Fibroblast of mammary gland (primary cell): Measurements from ENCODE around the gene CEP164.
A peak's percentile ranks its signal among the peaks of the same experiment; 100 is the strongest.

ENCODE experiments used
- DNase-seq: peaks from one replicate; pipeline ENCODE4 v3.0.0-alpha.2; 2010; ENCODE audit warnings: low read depth
- H3K4me3 ChIP-seq: 2 replicates; pipeline ENCODE4 v1.5.1; 2011; ENCODE audit warnings: low read depth, mild to moderate bottlenecking, low read length, moderate library complexity; ENCODE audit not compliant: control insufficient read depth
- CTCF ChIP-seq: conservative IDR thresholded peaks from 2 replicates; pipeline ENCODE4 v1.5.1; 2011; ENCODE audit warnings: low read depth, low read length, inconsistent platforms; ENCODE audit not compliant: control insufficient read depth, insufficient read depth

The CEP164 gene

GRCh38 chr11:117440258-117440657 is 112.6 kb downstream of the CEP164 start:
- H3K4me3 ChIP-seq: no peak overlapping the region
- no peak for DNase-seq
- no peak for TF ChIP-seq CTCF

- H3K4me3 ChIP-seq: no peak overlapping the region
- TF ChIP-seq CTCF: no peak
Observed at GRCh38 chr11:117441146-117441975, 113.7 kb downstream of the CEP164 start.

GRCh38 chr11:117442049-117442868 is 114.6 kb downstream of the CEP164 start:
- no peak for TF ChIP-seq CTCF
- H3K4me3 ChIP-seq: no peak overlapping the region

More at GRCh38 chr11:117441146-117441975, 113.7 kb downstream of the CEP164 start:
- no peak for DNase-seq

GRCh38 chr11:117442869-117443239 is 115.2 kb downstream of the CEP164 start:
- no peak for TF ChIP-seq CTCF
- no peak overlapping the region for H3K4me3 ChIP-seq
- no peak for DNase-seq

More at GRCh38 chr11:117442049-117442868, 114.6 kb downstream of the CEP164 start:
- no peak for DNase-seq

- TF ChIP-seq CTCF: peak; percentile 42
- no peak overlapping the region for H3K4me3 ChIP-seq
- DNase-seq: peak; percentile 24
Observed at GRCh38 chr11:117443266-117444186, 115.9 kb downstream of the CEP164 start.

GRCh38 chr11:117444256-117444655 is 116.6 kb downstream of the CEP164 start:
- no peak for DNase-seq
- no peak overlapping the region for H3K4me3 ChIP-seq
- no peak for TF ChIP-seq CTCF
